ENCODE data around the gene FBXW11. TPM values are rescaled to one million over a fixed set of nuclear protein-coding genes. Genes with fewer than 3 reads are reported as not detected.

Gene FBXW11
- total RNA-seq, 1 experiment from 2014 or later, result 69.2 TPM

DNA sequence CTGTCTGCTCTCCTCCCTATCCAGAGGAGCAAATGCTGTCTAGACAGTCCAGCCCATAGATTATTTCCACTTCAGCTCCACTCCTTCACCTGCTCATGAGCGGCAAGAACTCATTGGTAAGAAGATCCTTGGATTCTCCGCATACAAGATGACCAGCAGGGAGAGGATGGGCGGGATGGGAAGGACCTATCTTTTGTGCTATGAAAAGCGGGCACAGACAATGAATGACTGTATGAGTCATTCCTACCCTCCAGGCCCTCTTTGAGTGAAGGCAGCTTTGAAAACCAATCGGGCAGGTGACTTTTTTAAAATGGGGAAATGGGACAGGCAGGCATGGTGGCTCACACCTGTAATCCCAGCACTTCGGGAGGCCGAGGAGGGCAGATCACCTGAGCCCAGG lies 171.4 kb downstream of the FBXW11 start:
- Histone ChIP-seq H2AFZ (ENCODE audit: low read length) (no peak overlapping the region), H3K9me2 (replicated peaks; ENCODE audit: low read length) (no peaks in the 10 kb centered on the region), H3K9ac (ENCODE audit: low read length) (no peak overlapping the region), H4K20me1 (ENCODE audit: low read length) (no peaks in the 10 kb centered on the region), H3K36me3 (ENCODE audit: low read depth, low read length) (no peaks in the 10 kb centered on the region), H3K27ac (ENCODE audit: low read length) (no peak overlapping the region), H3F3A (ENCODE audit: low read length, unreplicated experiment) (no peaks in the 10 kb centered on the region), H3K4me3 (ENCODE audit: low read length) (no peak overlapping the region), H3K9me3 (ENCODE audit: low read length) (peaks cover 4% of the 10 kb centered on the region; the same call in 1 of the 2 replicates), H3K4me1 (ENCODE audit: insufficient read depth, low read length) (no peaks in the 10 kb centered on the region), H3K79me2 (ENCODE audit: low read length) (no peaks in the 10 kb centered on the region), H3K4me2 (ENCODE audit: low read length) (no peak overlapping the region), H3K27me3 (ENCODE audit: low read length) (no peaks in the 10 kb centered on the region)
- TF ChIP-seq, protein P1, sequence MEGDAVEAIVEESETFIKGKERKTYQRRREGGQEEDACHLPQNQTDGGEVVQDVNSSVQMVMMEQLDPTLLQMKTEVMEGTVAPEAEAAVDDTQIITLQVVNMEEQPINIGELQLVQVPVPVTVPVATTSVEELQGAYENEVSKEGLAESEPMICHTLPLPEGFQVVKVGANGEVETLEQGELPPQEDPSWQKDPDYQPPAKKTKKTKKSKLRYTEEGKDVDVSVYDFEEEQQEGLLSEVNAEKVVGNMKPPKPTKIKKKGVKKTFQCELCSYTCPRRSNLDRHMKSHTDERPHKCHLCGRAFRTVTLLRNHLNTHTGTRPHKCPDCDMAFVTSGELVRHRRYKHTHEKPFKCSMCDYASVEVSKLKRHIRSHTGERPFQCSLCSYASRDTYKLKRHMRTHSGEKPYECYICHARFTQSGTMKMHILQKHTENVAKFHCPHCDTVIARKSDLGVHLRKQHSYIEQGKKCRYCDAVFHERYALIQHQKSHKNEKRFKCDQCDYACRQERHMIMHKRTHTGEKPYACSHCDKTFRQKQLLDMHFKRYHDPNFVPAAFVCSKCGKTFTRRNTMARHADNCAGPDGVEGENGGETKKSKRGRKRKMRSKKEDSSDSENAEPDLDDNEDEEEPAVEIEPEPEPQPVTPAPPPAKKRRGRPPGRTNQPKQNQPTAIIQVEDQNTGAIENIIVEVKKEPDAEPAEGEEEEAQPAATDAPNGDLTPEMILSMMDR (conservative IDR thresholded peaks at IDR 0.05; ENCODE audit: low read depth, low read length), result no peak
- TF ChIP-seq EZH2 (IDR thresholded peaks at IDR 0.05; ENCODE audit: low read length, unreplicated experiment), result no peak
- BruUV-seq (replicated peaks), result no TSS peak
- intact Hi-C loops (cut with micrococcal nuclease), result no loop called here
- ChIA-PET CTCF (no interaction called here), POLR2A (ENCODE audit: unreplicated experiment) (no interaction called here)
- DNase-seq (peak; percentile 29), ATAC-seq (peak; percentile 22; the same call in 1 of the 2 replicates)

DNA sequence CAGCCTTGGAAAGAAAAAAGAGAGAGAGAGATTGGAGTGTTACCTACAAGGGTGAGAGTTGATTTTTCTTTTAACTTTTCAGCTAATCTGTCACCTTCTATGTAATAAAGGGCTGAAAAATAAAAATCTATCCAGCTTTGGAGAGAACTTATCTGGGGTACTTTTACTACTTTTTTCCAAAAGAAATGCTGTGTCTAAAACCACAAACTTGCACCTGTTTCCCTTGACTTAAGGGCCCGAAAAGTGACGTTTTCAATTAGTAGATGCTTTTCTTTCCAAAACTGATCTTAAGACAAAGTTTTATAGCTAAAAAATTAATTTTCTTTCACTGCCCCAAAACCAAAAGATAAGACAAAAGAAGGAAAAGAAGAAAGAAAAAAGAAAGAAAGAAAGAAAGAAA lies 172.0 kb downstream of the FBXW11 start:
- Histone ChIP-seq H3K4me2 (ENCODE audit: low read length) (no peak overlapping the region), H3K36me3 (ENCODE audit: low read depth, low read length) (no peaks in the 10 kb centered on the region), H3K27ac (ENCODE audit: low read length) (no peak overlapping the region), H3K9me3 (ENCODE audit: low read length) (peaks cover 10% of the 10 kb centered on the region), H2AFZ (ENCODE audit: low read length) (no peak overlapping the region), H3K27me3 (ENCODE audit: low read length) (no peaks in the 10 kb centered on the region), H4K20me1 (ENCODE audit: low read length) (no peaks in the 10 kb centered on the region), H3K79me2 (ENCODE audit: low read length) (no peaks in the 10 kb centered on the region), H3K9ac (ENCODE audit: low read length) (no peak overlapping the region), H3K4me3 (ENCODE audit: low read length) (no peak overlapping the region), H3K9me2 (replicated peaks; ENCODE audit: low read length) (no peaks in the 10 kb centered on the region), H3F3A (ENCODE audit: low read length, unreplicated experiment) (no peaks in the 10 kb centered on the region), H3K4me1 (ENCODE audit: insufficient read depth, low read length) (no peaks in the 10 kb centered on the region)
- TF ChIP-seq, protein P1 (conservative IDR thresholded peaks at IDR 0.05; ENCODE audit: low read depth, low read length), result no peak
- no peak for TF ChIP-seq EZH2 (IDR thresholded peaks at IDR 0.05; ENCODE audit: low read length, unreplicated experiment)
- TF ChIP-seq EZH2phosphoT487 (IDR thresholded peaks at IDR 0.05; ENCODE audit: borderline replicate concordance, low read length), result no peak
- POLR2A ChIA-PET (ENCODE audit: unreplicated experiment), result no interaction called here
- ATAC-seq (no peak), DNase-seq (no peak)
- intact Hi-C loops (cut with micrococcal nuclease), result no loop called here
- BruUV-seq (replicated peaks), result no TSS peak
- CTCF ChIA-PET, result no interaction called here

DNA sequence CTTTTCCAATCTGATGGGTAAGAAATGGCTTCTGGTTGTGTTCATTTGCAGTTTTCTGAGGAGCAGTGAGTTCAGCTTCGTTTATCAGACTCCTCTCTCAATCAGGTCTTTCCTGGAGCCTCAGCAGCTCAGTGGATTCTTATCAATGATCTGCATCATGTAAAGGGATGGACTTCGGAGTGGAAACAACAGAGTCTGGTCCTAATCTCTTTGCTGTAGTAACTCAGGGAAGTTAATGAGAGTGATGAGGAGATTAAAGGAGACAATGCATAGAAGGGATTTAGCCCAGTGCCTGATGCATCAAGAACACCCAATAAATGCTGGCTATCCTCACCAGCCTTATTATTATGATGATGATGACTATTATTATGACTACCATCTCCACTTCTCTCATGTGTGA lies 173.7 kb downstream of the FBXW11 start:
- CTCF ChIA-PET, result no interaction called here
- BruUV-seq (replicated peaks), result no TSS peak

More for the DNA sequence above, 173.7 kb downstream of the FBXW11 start:
- H3K27me3 ChIP-seq (ENCODE audit: low read length), result no peaks in the 10 kb centered on the region
- no peak overlapping the region for H3K4me3 ChIP-seq (ENCODE audit: low read length)
- DNase-seq (no peak), ATAC-seq (no peak)
- no peaks in the 10 kb centered on the region for H3K79me2 ChIP-seq (ENCODE audit: low read length)
- no peak overlapping the region for H3K9ac ChIP-seq (ENCODE audit: low read length)
- H3K4me1 ChIP-seq (ENCODE audit: insufficient read depth, low read length), result no peaks in the 10 kb centered on the region
- no peak overlapping the region for H2AFZ ChIP-seq (ENCODE audit: low read length)
- no peaks in the 10 kb centered on the region for H4K20me1 ChIP-seq (ENCODE audit: low read length)
- H3K9me3 ChIP-seq (ENCODE audit: low read length), result peaks cover 13% of the 10 kb centered on the region
- intact Hi-C loops (cut with micrococcal nuclease), result no loop called here
- no peaks in the 10 kb centered on the region for H3K36me3 ChIP-seq (ENCODE audit: low read depth, low read length)
- no peak overlapping the region for H3K27ac ChIP-seq (ENCODE audit: low read length)
- TF ChIP-seq EZH2 (IDR thresholded peaks at IDR 0.05; ENCODE audit: low read length, unreplicated experiment) (no peak), EZH2phosphoT487 (IDR thresholded peaks at IDR 0.05; ENCODE audit: borderline replicate concordance, low read length) (no peak)
- TF ChIP-seq, protein P1 (conservative IDR thresholded peaks at IDR 0.05; ENCODE audit: low read depth, low read length), result no peak
- H3F3A ChIP-seq (ENCODE audit: low read length, unreplicated experiment), result no peaks in the 10 kb centered on the region
- POLR2A ChIA-PET (ENCODE audit: unreplicated experiment), result no interaction called here
- H3K4me2 ChIP-seq (ENCODE audit: low read length), result no peak overlapping the region
- no peaks in the 10 kb centered on the region for H3K9me2 ChIP-seq (replicated peaks; ENCODE audit: low read length)

Measured in PC-3 (cell line).